ENCODE data around the gene COL4A2.

The COL4A2 gene

DNA sequence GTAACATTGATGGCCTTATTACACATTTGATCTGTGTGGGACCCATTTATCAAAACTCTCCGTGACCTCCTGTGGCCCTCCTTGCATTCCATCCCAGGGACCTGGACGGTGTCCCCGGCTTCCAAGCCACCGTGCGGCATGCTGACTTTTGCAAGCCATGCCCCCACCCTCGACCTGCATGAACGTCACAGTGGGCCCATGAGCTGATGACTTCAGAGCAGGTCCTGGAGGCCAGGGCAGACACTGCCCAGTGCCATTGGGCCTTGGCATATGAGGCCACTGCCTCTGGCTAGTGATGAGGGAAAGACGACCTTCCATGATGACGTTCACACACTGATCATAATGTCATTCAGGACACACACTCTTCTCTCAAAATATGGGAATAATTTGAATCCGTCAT lies 191.7 kb downstream of the COL4A2 start:
- Histone ChIP-seq H3K4me2 (no peak overlapping the region), H3K9ac (no peak overlapping the region), H3K4me1 (peaks cover 10 to 17% (median 13%) of the 10 kb centered on the region in 10 experiments), H3K27me3 (no peaks in the 10 kb centered on the region), H3K27ac (no peak overlapping the region), H3K9me3 (replicated peaks in 1 of 11) (peaks cover 18 to 45% (median 33%) of the 10 kb centered on the region in 11 experiments), H4K20me1 (no peaks in the 10 kb centered on the region), H3K4me3 (no peak overlapping the region), H3K36me3 (no peaks in the 10 kb centered on the region; a peak in 1 of 22 replicates)
- no peak for TF ChIP-seq Cebpa-rat (IDR thresholded peaks at IDR 0.05)

DNA sequence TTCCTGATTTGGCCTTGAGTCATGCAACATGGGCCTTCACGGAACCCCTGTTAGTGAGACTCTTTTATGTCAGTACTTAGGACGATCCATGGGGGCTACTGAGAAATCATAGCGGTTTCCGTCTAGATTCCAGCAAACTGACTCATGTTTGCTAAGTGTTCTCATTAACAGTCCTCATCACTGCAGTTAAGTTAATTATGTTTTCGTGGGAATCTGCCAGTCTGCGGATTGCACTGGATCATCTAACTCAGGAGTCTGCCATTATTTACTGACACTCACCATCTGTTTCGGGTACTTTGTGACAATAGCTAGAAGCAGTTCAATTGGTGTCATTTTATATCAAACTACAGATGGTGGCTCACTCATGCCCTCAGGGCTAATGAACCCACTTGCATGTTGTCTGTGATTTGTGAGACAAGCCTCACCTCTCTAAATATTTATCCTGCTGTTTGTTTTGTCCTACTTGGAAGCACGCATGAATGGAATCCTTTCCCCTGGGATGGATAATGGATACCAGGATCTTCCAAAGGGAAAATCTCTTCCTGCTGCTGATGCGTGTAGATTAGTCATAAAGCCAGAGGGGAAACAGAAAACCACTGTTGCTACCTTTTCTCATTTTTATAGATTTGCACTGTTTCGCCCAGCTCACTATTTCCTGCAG lies 192.7 kb downstream of the COL4A2 start:
- TF ChIP-seq Cebpa-rat (IDR thresholded peaks at IDR 0.05), result no peak
- H3K4me2 ChIP-seq, result no peak overlapping the region
- H3K36me3 ChIP-seq, result no peaks in the 10 kb centered on the region; a peak in 1 of 22 replicates
- H3K4me1 ChIP-seq, result peaks cover 20 to 27% (median 22%) of the 10 kb centered on the region in 10 experiments
- H3K9ac ChIP-seq, result no peak overlapping the region
- no peak overlapping the region for H3K4me3 ChIP-seq
- H3K27ac ChIP-seq, result no peak overlapping the region
- peaks cover 18 to 45% (median 33%) of the 10 kb centered on the region in 11 experiments for H3K9me3 ChIP-seq (replicated peaks in 1 of 11)
- H4K20me1 ChIP-seq, result no peaks in the 10 kb centered on the region
- H3K27me3 ChIP-seq, result no peaks in the 10 kb centered on the region

DNA sequence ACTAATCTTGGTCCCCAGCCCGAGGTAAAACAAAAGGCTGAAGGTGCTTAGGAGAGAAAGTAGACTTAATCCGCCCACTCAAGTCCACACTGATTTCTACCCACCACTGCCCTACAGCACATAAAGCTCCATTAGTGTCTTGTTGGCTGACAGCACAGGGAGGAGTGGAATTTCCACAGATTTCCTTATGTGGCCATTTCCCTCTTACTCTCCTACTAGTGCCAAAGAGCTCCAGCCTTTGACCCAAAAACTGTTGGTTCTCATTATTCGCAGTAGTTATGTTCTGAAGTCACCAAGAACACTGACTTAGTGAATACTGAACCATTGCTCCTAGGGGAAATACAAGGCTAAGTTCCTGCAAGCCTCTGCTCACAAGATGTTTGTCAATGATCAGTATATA lies 193.3 kb downstream of the COL4A2 start:
- Histone ChIP-seq H3K36me3 (no peaks in the 10 kb centered on the region; a peak in 1 of 22 replicates), H3K4me1 (peaks cover 20 to 32% (median 22%) of the 10 kb centered on the region in 10 experiments), H3K4me2 (no peak overlapping the region), H3K27me3 (no peaks in the 10 kb centered on the region), H3K4me3 (no peak overlapping the region), H3K9me3 (replicated peaks in 1 of 11) (peaks cover 18 to 45% (median 33%) of the 10 kb centered on the region in 11 experiments), H4K20me1 (no peaks in the 10 kb centered on the region), H3K27ac (no peak overlapping the region), H3K9ac (no peak overlapping the region)
- no peak for TF ChIP-seq Cebpa-rat (IDR thresholded peaks at IDR 0.05)

DNA sequence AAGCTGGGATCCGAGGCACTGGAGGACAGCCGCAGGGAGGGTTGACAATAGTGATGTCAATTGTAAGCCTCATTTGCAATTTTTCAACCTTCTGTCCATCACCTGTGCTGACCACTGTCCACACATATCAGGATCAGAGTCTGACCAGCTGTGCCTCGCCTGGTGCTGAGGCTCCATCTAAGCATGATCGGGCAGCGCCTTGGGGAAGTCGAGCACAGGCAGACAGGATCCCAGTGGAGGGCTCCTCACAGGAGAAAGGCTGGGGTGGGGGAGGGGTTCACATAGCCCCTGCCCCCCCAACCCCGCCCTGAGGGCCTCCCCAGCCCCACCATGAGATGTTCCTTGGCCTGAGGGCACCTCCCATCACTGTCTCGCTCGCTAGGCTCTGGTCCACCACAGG lies 194.1 kb downstream of the COL4A2 start:
- H3K27ac ChIP-seq, result no peak overlapping the region
- no peaks in the 10 kb centered on the region for H3K27me3 ChIP-seq
- no peaks in the 10 kb centered on the region; a peak in 1 of 22 replicates for H3K36me3 ChIP-seq
- H4K20me1 ChIP-seq, result no peaks in the 10 kb centered on the region
- no peak overlapping the region for H3K9ac ChIP-seq
- peaks cover 20 to 40% (median 22%) of the 10 kb centered on the region in 10 experiments for H3K4me1 ChIP-seq
- TF ChIP-seq Cebpa-rat (IDR thresholded peaks at IDR 0.05), result no peak
- peaks cover 18 to 45% (median 33%) of the 10 kb centered on the region in 11 experiments for H3K9me3 ChIP-seq (replicated peaks in 1 of 11)
- H3K4me2 ChIP-seq, result no peak overlapping the region
- H3K4me3 ChIP-seq, result no peak overlapping the region

DNA sequence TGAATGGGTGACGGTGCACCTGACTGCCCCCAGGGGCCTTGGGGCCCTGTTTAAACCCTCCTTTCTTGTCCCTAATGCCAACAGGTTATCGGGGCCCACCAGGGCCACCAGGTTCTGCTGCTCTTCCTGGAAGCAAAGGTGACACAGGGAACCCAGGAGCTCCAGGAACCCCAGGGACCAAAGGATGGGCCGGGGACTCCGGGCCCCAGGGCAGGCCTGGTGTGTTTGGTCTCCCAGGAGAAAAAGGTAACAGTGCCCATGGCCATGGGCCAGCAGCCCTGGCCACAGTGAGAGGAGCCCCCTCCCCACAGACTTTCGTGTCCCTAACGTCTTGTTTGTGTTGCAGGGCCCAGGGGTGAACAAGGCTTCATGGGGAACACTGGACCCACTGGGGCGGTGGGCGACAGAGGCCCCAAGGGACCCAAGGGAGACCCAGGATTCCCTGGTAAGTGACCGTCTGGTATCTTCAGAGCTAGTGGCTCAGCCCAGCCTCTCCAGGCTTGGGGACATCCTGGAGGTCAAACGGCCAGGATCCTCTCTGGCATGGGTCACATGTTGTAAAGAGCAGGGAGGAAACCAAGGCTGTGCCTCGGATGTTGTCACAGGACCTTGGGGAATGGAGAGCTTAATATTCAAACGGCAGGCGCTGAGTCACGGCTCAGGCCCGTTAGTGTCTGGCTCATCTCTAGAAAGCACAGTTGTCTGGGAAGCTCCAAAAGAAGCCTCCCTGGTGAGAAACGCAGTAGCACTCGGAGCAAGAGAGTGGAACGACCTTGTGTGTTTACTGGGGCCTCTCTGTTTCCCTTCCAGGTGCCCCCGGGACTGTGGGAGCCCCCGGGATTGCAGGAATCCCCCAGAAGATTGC lies 196.2 kb downstream of the COL4A2 start:
- H3K4me3 ChIP-seq, result peak overlapping the region in 8 of 10 experiments; percentile 23 to 58 (median 48); a peak in 13 of 20 replicates
- peaks cover 36 to 58% (median 38%) of the 10 kb centered on the region in 10 experiments for H3K4me1 ChIP-seq
- TF ChIP-seq Cebpa-rat (IDR thresholded peaks at IDR 0.05), result no peak
- peak overlapping the region; percentile 64 to 85 (median 76); a peak in 20 of 22 replicates for H3K9ac ChIP-seq
- H3K27ac ChIP-seq, result peak overlapping the region; percentile 74 to 98 (median 86)
- peaks cover 0 to 6% (median 0%) of the 10 kb centered on the region in 11 experiments; a peak in 3 of 22 replicates for H3K36me3 ChIP-seq
- peak overlapping the region; percentile 88 to 100 (median 95) for H3K4me2 ChIP-seq
- H3K27me3 ChIP-seq, result no peaks in the 10 kb centered on the region
- no peaks in the 10 kb centered on the region for H4K20me1 ChIP-seq
- peaks cover 18 to 31% (median 28%) of the 10 kb centered on the region in 11 experiments for H3K9me3 ChIP-seq (replicated peaks in 1 of 11)

DNA sequence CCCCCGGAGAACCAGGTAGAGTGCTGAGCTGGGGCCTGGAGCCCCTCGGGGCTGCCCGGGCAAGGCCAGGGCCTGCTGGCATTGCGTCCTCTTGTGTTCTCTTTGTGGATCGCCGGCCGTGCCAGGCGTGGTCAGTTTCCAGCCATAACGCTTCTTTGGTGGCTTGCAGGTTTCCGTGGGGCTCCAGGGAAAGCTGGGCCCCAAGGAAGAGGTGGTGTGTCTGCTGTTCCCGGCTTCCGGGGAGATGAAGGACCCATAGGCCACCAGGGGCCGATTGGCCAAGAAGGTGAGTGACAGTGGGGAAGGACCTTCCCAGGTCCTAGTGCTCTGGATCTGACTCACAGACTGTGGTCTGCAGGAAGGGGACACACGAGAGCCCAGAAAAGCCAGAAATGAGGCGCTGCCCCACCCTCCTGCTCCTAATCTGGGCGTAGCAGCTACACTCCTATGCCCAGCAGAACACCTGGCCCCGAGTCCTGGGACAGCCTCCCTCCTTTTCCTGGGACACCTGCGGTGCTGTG lies 197.0 kb downstream of the COL4A2 start:
- Histone ChIP-seq H3K27ac (peak overlapping the region; percentile 74 to 98 (median 86)), H3K36me3 (peaks cover 0 to 10% (median 0%) of the 10 kb centered on the region in 11 experiments; a peak in 4 of 22 replicates), H3K4me2 (peak overlapping the region; percentile 88 to 100 (median 95)), H3K27me3 (no peaks in the 10 kb centered on the region), H3K9ac (peak overlapping the region; percentile 64 to 85 (median 76); a peak in 20 of 22 replicates), H4K20me1 (no peaks in the 10 kb centered on the region), H3K4me1 (peaks cover 37 to 63% (median 43%) of the 10 kb centered on the region in 10 experiments), H3K9me3 (replicated peaks in 1 of 11) (peaks cover 14 to 23% (median 22%) of the 10 kb centered on the region in 11 experiments), H3K4me3 (peak overlapping the region in 8 of 10 experiments; percentile 23 to 58 (median 48); a peak in 13 of 20 replicates)
- no peak for TF ChIP-seq Cebpa-rat (IDR thresholded peaks at IDR 0.05)

DNA sequence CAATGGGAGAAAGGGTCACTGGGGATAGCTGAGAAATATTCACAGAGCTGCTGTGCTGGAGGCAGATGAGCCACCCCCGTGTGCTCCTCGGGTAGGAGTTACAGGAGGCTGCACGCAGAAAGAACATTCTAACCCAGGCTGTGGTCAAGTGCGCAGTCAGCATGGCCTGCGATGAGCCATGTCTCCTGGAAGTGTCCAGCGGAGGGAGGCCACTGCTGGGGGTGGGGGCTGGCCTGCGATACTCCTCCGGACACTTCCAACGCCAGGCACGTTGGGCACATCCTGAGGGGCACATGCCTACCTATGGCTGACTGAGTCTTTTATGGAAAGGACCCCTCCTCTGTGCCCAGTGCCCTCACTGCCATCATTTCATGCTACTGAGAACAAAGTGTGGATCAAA lies 198.5 kb downstream of the COL4A2 start:
- no peak overlapping the region for H3K4me3 ChIP-seq
- peaks cover 52 to 77% (median 58%) of the 10 kb centered on the region in 10 experiments for H3K4me1 ChIP-seq
- peaks cover 0 to 8% (median 6%) of the 10 kb centered on the region in 11 experiments; a peak in 19 of 22 replicates for H3K9me3 ChIP-seq (replicated peaks in 1 of 11)
- H4K20me1 ChIP-seq, result no peaks in the 10 kb centered on the region
- H3K27ac ChIP-seq, result peak overlapping the region in 2 of 11 experiments; percentile 25 to 31; a peak in 1 of 22 replicates
- no peak overlapping the region for H3K9ac ChIP-seq
- peak overlapping the region in 4 of 11 experiments; percentile 2 to 37 (median 30); a peak in 4 of 22 replicates for H3K4me2 ChIP-seq
- no peak for TF ChIP-seq Cebpa-rat (IDR thresholded peaks at IDR 0.05)
- H3K27me3 ChIP-seq, result no peaks in the 10 kb centered on the region
- H3K36me3 ChIP-seq, result peaks cover 0 to 10% (median 0%) of the 10 kb centered on the region in 11 experiments; a peak in 4 of 22 replicates

DNA sequence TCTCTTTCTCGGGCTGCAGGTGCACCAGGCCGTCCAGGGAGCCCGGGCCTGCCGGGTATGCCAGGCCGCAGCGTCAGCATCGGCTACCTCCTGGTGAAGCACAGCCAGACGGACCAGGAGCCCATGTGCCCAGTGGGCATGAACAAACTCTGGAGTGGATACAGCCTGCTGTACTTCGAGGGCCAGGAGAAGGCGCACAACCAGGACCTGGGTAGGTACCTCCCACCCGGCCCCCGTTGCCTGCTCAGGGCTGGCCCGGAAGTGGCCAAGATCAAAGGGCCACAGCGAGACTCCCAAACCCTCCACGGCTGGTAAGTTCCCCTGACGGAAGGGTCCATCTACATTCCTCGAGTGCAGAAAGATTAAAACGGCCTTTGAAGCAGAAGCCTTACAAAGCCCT lies 199.3 kb downstream of the COL4A2 start:
- Histone ChIP-seq H3K9me3 (replicated peaks in 1 of 11) (no peaks in the 10 kb centered on the region; a peak in 2 of 22 replicates), H3K27me3 (no peaks in the 10 kb centered on the region), H3K27ac (no peak overlapping the region), H3K9ac (no peak overlapping the region), H3K4me1 (peaks cover 60 to 85% (median 66%) of the 10 kb centered on the region in 10 experiments), H3K4me2 (peak overlapping the region in 3 of 11 experiments; percentile 21 to 38 (median 37); a peak in 3 of 22 replicates), H4K20me1 (no peaks in the 10 kb centered on the region), H3K4me3 (no peak overlapping the region), H3K36me3 (peaks cover 0 to 10% (median 0%) of the 10 kb centered on the region in 11 experiments; a peak in 3 of 22 replicates)
- no peak for TF ChIP-seq Cebpa-rat (IDR thresholded peaks at IDR 0.05)
